Measurements from ENCODE around the gene CHST7. TPM values are rescaled to one million over a fixed set of nuclear protein-coding genes. Genes with fewer than 3 reads are reported as not detected.

The CHST7 gene
- total RNA-seq, 1 experiment from 2014 or later: 6.1 TPM

- no peak for TF ChIP-seq SIN3A (IDR thresholded peaks at IDR 0.05; ENCODE audit: borderline replicate concordance, insufficient read depth, low read depth, low read length)
- TF ChIP-seq CTCF (IDR thresholded peaks at IDR 0.05): no peak
- TF ChIP-seq REST (IDR thresholded peaks at IDR 0.05; ENCODE audit: insufficient read depth in 1 of 2, low read depth in 2 of 2, low read length in 1 of 2): no peak
- no peak for TF ChIP-seq POLR2AphosphoS5 (IDR thresholded peaks at IDR 0.05; ENCODE audit: low read depth, low read length)
- TF ChIP-seq TCF7L2 (IDR thresholded peaks at IDR 0.05; ENCODE audit: low read depth, low read length): no peak
- no peaks in the 10 kb centered on the region for H3K4me1 ChIP-seq (ENCODE audit: control insufficient read depth, insufficient read depth, low read length)
- no TSS peak for BruUV-seq (replicated peaks)
- DNase-seq (ENCODE audit: low read depth, low spot score) (no peak), ATAC-seq (no peak)
- in situ Hi-C loops (cut with HindIII; ENCODE audit: low pct_unique_long_range_greater_than_20kb, low sequenced_read_pairs) (no loop called here), intact Hi-C loops (cut with micrococcal nuclease; ENCODE audit: unreplicated experiment) (no loop called here)
- no peak overlapping the region for H3K27ac ChIP-seq (ENCODE audit: low read length)
- no peak overlapping the region for H3K4me3 ChIP-seq (ENCODE audit: low read depth in 2 of 2, low read length in 2 of 2)
- H3K9me3 ChIP-seq (ENCODE audit: control insufficient read depth, insufficient read depth, low read depth, low read length): no peaks in the 10 kb centered on the region
- POLR2A ChIA-PET: no interaction called here
- H3K27me3 ChIP-seq (ENCODE audit: control insufficient read depth, insufficient read depth, low read length): no peaks in the 10 kb centered on the region
- CTCF ChIA-PET: no interaction called here
- H3K36me3 ChIP-seq (ENCODE audit: control insufficient read depth, insufficient read depth, low read length): no peaks in the 10 kb centered on the region; the same call in 1 of the 2 replicates
Observed at GRCh38 chrX:46636223-46636622, 62.7 kb downstream of the CHST7 start.

GRCh38 chrX:46637938-46638337, 64.4 kb downstream of the CHST7 start:
- Histone ChIP-seq H3K36me3 (ENCODE audit: control insufficient read depth, insufficient read depth, low read length) (no peaks in the 10 kb centered on the region; the same call in none of the 2 replicates), H3K27me3 (ENCODE audit: control insufficient read depth, insufficient read depth, low read length) (no peaks in the 10 kb centered on the region), H3K9me3 (ENCODE audit: control insufficient read depth, insufficient read depth, low read depth, low read length) (no peaks in the 10 kb centered on the region), H3K4me3 (ENCODE audit: low read depth in 2 of 2, low read length in 2 of 2) (no peak overlapping the region), H3K4me1 (ENCODE audit: control insufficient read depth, insufficient read depth, low read length) (no peaks in the 10 kb centered on the region), H3K27ac (ENCODE audit: low read length) (no peak overlapping the region)
- TF ChIP-seq REST (IDR thresholded peaks at IDR 0.05; ENCODE audit: insufficient read depth in 1 of 2, low read depth in 2 of 2, low read length in 1 of 2) (no peak), SIN3A (IDR thresholded peaks at IDR 0.05; ENCODE audit: borderline replicate concordance, insufficient read depth, low read depth, low read length) (no peak), TCF7L2 (IDR thresholded peaks at IDR 0.05; ENCODE audit: low read depth, low read length) (no peak), POLR2AphosphoS5 (IDR thresholded peaks at IDR 0.05; ENCODE audit: low read depth, low read length) (no peak), CTCF (IDR thresholded peaks at IDR 0.05) (no peak)
- CTCF ChIA-PET: no interaction called here
- ATAC-seq (no peak), DNase-seq (ENCODE audit: low read depth, low spot score) (no peak)
- intact Hi-C loops (cut with micrococcal nuclease; ENCODE audit: unreplicated experiment) (no loop called here), in situ Hi-C loops (cut with HindIII; ENCODE audit: low pct_unique_long_range_greater_than_20kb, low sequenced_read_pairs) (no loop called here)
- POLR2A ChIA-PET: no interaction called here
- BruUV-seq (replicated peaks): no TSS peak
